ENCODE data around the gene PDZD7.

Gene PDZD7

GRCh38 chr10:100998183-100998990 is 32.5 kb downstream of the PDZD7 start:
- POLR2A ChIA-PET (ENCODE audit: low non-redundant PET), result interaction anchor here (0.5 to 1.2 kb wide), 6 partner anchors 8 to 45 kb away, joined by 3 to 7 read pairs (median 3); no protein-coding TSS in a partner anchor
- CTCF ChIA-PET, result interaction anchor here (0.6 to 3.6 kb wide), 17 partner anchors 10 to 1115 kb away, joined by 3 to 57 read pairs (median 5); partner anchors contain the start of genes PDZD7, SFXN3 and TWNK
- peak; percentile 94 for DNase-seq (ENCODE audit: low spot score)
- no peak for TF ChIP-seq CTCF (conservative IDR thresholded peaks at IDR 0.05; ENCODE audit: low read depth)
- peak overlapping the region; percentile 99 for H3K27ac ChIP-seq

GRCh38 chr10:100997360-100998182 is 33.4 kb downstream of the PDZD7 start:
- peak; percentile 90 for TF ChIP-seq CTCF (conservative IDR thresholded peaks at IDR 0.05; ENCODE audit: low read depth)
- CTCF ChIA-PET, result interaction anchor here (0.6 to 3.6 kb wide), 20 partner anchors 9 to 1115 kb away, joined by 3 to 57 read pairs (median 4); partner anchors contain the start of gene TWNK
- peak; percentile 89 for DNase-seq (ENCODE audit: low spot score)
- H3K27ac ChIP-seq, result peak overlapping the region; percentile 99
- POLR2A ChIA-PET (ENCODE audit: low non-redundant PET), result interaction anchor here (0.5 to 1.2 kb wide), 6 partner anchors 8 to 436 kb away, joined by 3 to 7 read pairs (median 3); no protein-coding TSS in a partner anchor

GRCh38 chr10:100996678-100997359 is 34.1 kb downstream of the PDZD7 start:
- POLR2A ChIA-PET (ENCODE audit: low non-redundant PET), result interaction anchor here (0.5 to 0.6 kb wide), 2 partner anchors 8 to 436 kb away, joined by 3 read pairs; no protein-coding TSS in a partner anchor
- H3K27ac ChIP-seq, result peak overlapping the region; percentile 99
- TF ChIP-seq CTCF (conservative IDR thresholded peaks at IDR 0.05; ENCODE audit: low read depth), result no peak
- CTCF ChIA-PET, result interaction anchor here (0.6 to 3.6 kb wide), 21 partner anchors 8 to 1732 kb away, joined by 3 to 57 read pairs (median 4); partner anchors contain the start of gene TWNK
- DNase-seq (ENCODE audit: low spot score), result peak; percentile 64

- no peak for DNase-seq (ENCODE audit: low spot score)
- POLR2A ChIA-PET (ENCODE audit: low non-redundant PET), result no interaction called here
- no peak for TF ChIP-seq CTCF (conservative IDR thresholded peaks at IDR 0.05; ENCODE audit: low read depth)
- CTCF ChIA-PET, result interaction anchor here (2.6 to 6.1 kb wide), 3 partner anchors 12 to 20 kb away, joined by 11 to 48 read pairs (median 19); no protein-coding TSS in a partner anchor
- H3K27ac ChIP-seq, result peak overlapping the region; percentile 99
These were observed 35.7 kb downstream of the PDZD7 start for GRCh38 chr10:100995181-100995580.

- no peak for DNase-seq (ENCODE audit: low spot score)
- ChIA-PET POLR2A (ENCODE audit: low non-redundant PET) (no interaction called here), CTCF (interaction anchor here (0.6 to 6.1 kb wide), 12 partner anchors 8 to 914 kb away, joined by 3 to 48 read pairs (median 4); no protein-coding TSS in a partner anchor)
- H3K27ac ChIP-seq, result peak overlapping the region; percentile 99
- TF ChIP-seq CTCF (conservative IDR thresholded peaks at IDR 0.05; ENCODE audit: low read depth), result peak; percentile 75
These were observed 36.8 kb downstream of the PDZD7 start for GRCh38 chr10:100993986-100994708.

All from RWPE1 (cell line).